Measurements from ENCODE around the gene EGFR.

The EGFR gene

DNA sequence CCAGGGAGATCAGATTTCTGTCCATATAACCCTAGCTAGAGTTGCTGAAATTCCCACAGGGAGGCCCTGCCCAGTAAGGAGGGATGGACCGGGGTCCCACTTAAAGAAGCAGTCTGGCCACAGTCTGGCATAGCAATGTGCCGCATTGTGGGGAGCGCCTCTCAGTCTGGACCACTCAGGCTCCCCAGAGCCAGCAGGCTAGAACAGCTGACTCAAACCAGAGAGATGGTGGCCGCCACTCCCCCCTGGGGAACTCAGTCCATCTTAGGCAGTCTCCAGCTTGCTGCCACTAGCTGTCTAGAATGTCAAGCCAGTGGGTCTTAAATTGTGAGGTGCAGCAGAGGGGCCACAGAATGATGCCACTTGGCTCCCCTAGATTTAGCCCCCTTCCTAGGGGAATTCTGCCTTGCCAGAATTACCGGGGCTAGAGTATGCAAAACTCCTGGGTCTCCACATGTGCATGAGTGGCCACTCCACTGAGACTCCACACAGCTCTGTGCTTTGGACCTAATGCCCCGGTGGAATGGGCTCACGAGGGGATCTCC is 213.0 kb downstream of the EGFR start:
- no peak for DNase-seq

DNA sequence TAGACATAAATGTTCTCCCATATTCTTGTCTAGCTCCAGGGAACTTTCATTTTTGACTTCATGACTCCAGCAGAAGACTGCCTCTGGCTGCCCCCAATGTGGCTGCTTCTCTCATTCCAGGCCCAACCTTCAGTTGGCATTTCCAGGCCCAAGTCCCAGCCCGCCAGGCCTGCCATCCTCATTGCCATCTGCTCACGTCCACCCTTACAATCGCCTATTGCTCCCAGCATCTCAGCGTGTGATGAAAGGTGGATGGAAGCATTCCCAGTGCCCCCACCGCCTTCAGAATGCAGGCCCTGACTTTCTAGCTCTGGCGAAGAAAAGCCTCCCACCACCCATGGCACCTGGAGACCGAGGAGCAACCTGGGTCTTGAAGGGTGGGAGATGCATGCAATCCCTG is 214.2 kb downstream of the EGFR start:
- DNase-seq: no peak

DNA sequence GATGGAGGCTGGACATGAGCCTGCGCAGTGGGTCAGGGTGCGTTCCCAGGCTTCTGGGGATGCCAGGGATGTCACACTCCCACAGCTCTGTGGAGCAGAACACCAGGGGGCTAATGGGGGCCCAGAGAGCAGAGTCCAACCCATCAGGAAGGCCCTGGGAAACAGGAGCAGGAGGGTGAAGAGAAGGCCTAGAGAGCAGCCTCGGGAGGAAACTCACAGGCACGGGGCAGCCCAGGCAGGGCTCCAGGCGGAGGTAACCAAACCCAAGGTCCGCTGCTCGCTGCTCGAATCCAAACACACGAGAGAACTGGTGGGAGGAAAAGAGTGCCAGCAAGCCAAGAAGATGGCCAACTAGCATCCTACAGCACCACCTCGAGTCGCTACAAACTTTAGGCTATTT is 215.6 kb downstream of the EGFR start:
- no peak for DNase-seq

DNA sequence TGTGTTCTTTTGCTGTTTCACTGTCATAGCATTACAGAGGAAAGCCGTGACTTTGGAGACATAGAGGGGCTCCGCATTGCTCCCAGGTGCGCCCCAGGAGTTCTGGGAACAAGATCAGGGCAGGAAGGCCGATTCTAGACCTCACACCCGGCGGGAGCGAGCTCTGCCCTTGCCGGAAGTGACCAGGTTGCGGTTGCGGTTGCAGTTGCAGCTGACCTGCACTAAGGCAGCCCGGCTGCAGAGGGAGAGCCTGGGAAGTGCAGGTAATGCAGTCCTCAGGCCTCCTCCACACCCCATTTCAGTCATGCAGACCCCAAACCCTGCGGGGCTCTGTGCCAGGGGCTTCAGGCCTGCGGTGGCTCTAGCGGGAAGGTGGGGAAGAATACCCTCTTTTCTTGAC is 216.3 kb downstream of the EGFR start:
- no peak for DNase-seq

DNA sequence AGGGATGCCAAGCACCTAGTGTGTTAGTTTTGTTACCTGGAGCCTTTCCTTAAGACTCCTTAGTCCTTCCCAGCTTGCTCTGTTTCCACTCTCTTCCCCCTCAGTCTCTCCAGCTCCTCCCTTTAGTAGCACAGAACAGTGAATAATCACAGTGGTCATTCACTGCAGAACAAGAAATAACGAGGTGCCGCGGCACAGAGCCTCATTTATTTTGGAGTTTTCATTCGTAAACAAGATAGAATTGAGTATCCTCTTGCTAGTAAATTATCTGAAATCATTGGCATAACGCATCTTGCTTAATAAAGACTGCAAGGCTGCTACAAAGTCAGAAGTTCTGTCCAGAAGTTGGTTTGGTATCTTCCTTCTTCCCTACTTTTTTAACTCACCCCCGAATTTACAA is 217.0 kb downstream of the EGFR start:
- DNase-seq: no peak

DNA sequence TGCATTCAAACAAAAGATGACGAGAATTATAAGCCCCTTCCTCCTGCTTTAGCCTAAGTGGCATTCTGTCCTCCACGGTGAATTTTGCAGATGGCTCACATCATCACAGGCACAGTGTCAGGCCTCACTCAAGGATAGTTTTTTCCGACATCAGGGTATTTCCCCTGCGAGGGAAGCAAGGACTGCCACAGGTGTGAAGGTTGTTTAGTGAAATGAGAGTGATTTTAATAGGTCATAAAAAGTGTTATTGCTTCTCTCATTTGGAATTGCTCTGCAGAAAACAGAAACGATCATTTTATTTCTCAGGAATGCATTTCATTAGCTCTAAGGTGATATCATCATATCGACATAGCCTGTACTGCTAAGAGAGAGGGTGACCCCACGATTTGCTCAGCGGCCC is 217.7 kb downstream of the EGFR start:
- no peak for DNase-seq

DNA sequence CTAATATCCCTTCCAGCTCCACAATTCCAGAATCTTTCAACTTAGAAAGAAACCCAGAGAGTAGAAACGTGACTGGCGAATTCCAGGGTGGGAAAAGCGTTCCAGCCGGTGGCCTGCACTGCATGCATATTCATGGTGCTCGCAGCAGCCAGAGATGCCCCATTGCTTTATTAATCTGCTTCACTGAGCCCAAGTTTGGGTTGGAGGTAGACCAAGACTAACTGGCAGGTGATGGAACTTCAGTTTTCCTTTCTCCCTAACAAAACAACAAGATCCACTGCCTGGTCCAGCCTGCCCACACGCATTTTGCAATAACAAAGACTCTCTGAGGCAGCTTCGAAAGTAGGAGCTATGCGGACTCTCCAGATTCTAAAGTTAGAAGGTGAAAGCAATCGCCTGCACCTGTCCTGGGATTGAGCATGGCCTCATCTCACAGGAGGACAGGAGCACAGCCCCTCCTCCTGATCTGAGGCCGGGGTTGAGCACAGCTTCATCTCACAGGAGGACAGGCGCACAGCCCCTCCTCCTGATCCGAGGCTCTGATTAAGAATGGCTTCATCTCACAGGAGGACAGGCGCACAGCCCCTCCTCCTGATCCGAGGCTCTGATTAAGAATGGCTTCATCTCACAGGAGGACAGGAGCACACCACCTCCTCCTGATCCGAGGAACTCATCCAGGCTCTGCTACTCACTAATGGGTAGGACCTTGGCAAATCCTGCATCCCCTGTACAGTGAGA is 218.5 kb downstream of the EGFR start:
- DNase-seq: no peak

DNA sequence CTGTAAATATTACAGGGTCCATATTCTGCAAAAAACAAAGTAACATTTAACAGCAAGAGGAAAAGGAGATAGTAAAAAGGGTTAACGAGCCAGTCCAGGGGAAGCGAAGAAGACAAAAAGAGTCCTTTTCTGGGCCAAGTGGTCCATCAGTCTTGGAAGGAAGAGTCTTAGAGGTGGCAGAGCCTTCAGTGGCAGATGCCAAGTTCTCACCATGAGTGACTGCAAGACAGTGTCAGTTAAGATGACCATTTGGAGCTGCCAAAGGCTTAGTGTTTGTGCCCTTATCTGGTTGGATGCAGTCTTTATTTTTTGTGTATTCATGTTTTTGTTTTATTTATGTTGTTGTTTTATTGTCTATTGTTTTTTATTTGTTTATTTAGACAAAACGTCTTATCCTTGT is 220.6 kb downstream of the EGFR start:
- DNase-seq: no peak

DNA sequence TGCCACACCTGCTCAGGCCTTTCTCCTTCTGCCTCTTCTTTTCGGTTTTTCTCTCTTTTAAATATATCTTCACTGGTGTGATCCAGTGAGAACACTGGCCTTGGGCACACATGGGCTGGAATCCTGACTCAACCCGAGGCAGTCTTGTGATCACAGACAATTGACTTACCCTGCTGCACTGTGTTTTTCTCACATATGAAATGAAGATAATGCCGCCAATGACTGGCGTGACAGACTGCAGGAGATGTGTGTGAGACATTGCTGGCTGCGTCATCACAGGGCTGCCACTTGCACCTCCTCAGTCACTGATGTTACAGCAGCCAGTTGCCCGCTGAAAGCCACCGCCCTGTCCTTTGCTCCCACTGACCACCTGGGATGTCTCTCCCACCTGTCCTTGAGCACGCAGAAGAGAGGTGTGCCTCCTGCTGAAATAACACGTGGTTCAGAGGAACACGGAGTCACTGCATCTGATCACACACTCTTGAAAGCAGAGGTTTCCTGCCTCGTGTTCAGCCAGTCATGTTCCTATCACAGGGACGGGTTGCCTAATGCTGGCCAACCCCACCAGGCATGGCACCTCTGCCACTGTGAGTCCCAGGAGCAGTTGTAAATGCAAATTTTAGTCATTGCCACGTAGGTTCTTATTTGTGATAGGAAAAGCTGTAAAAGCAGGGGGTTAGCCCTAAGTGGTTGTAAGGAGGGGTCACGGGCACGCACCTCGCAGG is 221.8 kb downstream of the EGFR start:
- DNase-seq: no peak

DNA sequence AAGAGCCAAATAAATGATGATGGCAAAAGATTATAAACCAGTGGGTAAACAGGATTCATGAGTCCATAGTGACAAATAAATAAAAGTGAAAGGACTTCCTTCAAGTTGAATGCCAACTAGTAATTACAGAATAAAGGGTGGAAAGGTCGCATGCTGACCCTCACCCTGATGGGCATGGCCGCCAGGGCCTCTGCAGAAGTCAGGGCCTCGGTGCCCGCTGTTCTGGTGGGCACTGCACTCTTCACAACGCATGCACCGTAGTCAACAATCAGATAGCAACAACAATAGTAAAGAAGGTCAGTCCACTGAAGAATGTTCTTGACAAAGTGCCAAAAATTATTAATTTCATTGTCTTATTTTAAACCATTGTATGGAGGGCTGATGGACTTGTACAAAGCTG is 223.1 kb downstream of the EGFR start:
- DNase-seq: no peak

DNA sequence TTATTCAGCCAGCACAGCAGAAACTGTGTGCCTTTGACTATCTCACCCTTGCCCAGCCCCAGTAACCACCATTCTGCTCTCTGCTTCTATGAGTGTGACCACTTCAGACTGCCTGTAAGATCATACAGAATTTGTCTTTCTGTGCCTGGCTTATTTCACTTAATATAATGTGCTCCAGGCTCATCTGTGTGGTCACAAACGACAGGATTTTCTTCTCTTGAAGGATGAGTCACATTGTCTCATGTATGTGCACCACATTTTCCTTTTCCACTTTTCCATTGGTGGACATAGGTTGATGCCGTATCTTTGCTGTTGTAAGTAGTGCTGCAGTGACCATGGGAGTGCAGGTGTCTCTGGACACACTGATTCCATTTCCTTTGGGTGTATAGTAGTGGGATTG is 223.8 kb downstream of the EGFR start:
- DNase-seq: no peak

DNA sequence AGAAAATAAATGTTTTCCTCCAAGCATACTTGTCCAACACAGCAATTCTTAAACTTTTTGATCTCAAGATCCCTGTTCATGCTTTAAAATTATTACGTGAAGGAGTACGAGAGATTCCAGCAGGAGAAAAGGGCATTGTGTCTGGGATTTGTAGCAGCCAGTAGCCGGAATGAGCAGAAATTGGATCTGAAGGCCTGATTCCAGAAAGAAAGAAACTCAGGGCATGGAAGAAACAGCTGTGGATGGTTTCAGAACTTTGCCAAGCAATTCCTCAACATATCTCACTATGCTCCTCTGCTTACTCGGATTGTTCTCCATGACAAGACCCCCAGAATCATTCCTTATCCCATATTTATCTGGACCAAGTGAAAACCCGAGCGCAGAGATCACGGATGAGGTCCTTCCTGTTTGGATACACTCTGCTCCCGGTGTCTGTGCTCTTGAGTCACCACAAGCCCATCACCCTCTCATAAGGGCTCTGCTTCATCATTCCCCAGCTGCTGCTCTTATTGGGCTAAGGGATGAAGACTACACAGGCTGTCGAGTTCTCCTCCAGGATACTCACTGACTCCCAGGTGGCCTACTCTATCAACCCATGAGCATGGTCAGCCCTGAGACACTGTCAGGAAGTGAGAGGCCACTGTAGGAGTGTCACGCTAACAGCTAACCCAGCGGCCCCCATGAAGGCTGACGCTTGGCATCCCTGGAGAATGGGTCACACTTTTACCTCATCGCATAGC is 225.4 kb downstream of the EGFR start:
- no peak for DNase-seq

DNA sequence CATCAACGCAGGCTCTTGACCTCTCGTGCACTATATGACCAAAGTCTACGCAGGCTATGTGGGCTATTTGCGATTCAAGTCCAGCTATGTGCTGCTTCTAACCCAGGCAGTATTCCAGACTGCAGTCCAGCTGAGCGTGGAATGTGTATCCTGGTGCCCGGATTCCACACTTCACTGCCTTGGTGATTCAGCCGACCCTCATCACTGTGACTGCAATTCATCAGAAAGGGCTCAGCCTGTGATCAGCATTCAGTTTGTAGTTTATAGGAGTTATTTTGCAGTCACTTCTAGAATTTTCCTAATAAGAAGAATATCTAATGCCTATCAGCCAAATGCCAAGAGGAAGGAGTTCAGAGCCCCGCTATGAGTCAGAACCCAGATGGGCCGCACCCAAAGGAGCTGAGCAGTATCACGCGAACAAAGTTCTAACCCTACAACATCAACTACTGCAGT is 226.5 kb downstream of the EGFR start:
- no peak for DNase-seq

DNA sequence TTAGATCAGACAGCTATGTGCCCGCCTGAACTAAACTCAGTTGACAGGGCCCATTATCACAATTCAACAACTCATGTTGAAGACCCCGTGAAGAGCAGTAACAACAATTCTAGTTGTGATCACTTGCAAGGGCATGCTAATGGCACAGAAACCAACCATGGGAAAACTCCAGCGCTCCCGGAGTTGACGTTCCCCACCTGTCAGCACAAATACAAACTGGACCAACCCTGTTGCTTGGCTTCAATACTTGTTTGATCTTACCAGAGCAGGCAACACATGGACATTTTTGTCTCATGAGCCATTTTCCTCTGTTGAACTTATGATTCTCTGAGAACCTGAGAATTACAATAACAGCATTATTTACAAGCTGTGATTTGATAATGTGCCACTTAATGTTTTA is 227.4 kb downstream of the EGFR start:
- no peak for DNase-seq

DNA sequence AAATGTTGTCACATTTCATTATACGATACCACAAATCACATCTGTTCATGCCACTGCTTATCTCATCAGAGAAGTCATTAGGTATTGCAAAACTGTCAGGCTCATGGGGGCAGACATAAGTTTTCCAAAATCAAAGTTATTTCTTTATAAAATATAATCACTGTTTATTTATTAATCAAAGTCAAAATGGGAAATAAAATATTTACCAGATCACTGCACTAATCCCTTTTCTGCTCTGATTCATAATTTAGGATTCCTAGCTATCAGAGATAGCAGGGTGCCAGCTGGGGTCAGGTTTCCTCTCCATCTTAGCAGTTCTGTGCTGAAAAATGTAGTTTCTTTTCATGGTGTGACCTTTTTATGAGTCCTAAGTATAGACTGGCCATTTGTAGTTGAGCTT is 228.6 kb downstream of the EGFR start:
- no peak for DNase-seq

DNA sequence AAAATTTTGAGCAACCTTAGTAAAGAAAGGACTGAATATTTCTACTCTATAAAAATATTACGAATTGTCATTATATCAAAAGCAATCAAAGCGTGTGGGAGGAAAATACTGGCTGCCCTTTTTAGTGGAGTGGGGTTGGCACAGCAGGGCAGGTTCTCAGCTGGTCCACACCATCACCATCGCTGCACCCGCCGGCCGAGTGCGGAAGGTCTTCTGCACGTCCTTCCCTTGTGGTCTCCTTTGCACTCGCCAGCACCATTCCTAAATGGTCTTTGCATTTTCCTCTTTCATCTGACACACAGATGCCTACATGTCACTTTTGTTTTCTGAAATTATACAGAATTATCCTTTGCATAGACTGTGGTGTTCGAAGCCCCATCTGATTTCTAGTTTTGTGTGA is 229.7 kb downstream of the EGFR start:
- no peak for DNase-seq

DNA sequence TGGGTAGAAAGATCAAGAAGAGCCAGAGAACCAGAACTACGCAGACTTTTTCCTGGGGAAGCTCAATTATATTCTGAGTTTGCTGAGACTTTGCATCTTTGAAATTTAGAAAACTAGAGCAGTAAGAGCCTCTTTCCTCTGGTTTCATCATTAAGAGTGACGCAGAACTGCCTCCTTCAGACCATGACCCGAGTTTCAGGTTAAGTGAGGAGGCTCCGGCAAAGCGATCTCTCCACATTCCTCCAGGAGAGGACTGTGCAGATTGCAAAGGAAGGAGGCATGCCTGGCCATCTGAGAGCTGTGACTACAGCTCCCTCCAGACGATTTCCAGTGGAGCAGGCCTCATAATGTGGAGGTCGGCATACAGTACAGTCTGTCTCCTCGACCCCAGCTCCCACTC is 230.5 kb downstream of the EGFR start:
- DNase-seq: no peak

DNA sequence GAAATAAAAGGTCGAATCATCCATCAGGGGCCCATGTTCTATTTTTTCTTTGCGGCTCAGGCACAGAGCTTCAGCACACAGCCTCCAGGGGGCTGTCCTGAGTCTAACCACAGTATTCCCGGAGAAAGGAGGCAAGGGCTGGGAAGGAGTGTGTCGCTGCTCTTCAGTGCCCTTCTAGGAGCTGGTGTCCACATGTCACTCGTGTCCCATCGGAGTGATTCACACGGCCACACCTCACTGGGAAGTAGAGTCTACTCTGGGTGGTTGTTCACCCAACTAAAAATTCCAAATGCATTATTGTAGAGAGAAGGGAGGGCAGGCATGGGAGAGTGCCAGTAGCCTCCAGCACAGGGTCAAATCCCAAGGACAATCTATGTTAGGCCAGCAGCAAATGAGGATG is 231.5 kb downstream of the EGFR start:
- DNase-seq: peak in 1 of 2 experiments; percentile 29

DNA sequence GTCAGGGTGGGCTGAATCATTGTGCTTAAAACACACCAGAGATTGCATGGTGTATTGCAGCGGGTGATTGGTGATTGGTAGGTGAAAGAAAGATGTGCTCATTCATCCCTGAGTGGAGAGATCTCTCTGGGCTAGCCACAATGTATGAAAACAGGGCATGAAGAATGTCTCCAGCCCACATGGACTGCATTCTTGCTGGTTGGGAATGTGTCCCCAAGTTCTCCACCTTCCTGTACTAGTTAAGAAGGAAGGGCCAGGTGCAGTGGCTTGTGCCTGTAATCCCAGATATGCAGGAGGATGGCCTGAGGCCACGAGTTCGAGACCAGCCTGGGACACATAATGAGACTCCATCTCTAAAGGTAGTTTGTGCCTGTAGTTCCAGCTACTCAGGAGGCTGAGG is 232.5 kb downstream of the EGFR start:
- no peak for DNase-seq

DNA sequence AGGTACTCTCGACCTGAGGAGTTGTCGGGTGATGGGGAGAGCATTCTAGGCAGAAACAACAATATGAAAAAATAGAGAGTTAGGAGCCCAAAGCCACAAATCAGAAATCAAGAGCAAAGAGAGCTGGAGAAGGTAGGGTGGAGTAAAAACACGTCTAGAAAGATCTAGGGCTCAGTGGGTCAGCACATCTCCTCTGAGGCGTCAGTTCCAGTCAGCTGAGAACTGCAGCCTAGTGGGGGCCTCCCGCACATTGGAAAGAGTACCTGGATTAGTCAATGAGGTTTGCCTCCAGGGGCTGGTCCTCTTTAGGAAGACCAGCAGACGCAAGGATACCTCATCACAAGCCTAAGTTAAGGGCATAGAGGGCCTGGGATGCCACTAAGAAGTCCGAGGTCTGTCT is 233.1 kb downstream of the EGFR start:
- no peak for DNase-seq

DNA sequence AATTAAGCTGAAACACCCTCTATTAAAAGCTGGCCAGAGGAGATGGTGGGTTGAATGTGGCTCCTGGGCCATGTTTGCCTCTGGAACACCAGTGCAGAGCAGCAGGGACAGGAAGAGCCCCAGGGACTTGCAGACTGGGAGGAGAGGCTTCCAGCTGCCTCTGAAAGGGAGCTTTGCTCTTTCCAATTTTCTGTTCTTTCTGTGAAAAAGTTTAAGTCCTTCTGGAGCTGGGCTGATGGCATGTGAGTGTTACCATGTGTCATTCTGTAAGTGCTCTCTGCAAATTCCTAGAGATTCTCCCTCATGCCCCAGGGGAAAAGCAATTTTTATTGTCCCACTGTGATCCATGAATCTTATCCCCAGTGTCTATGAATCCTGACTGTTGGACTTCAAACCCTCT is 233.6 kb downstream of the EGFR start:
- no peak for DNase-seq

DNA sequence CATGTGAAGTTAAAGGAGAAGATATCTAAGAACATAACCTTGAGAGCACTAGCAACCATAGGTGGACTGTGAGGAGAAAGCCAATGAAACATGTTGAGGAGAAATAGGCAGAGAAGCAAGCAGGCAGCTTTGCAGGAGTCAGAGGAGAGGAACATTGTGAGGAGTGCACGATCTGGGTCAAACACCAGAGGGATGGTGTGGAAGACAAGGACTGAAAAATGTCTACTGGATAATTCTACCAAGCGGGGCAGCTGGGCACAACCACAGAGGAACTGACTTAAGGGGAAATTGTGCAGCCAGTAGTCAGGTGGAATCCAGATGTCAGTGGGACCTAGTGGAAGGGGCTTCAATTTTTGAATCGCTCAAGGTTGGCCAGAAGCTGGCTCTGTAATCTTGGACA is 234.4 kb downstream of the EGFR start:
- no peak for DNase-seq

DNA sequence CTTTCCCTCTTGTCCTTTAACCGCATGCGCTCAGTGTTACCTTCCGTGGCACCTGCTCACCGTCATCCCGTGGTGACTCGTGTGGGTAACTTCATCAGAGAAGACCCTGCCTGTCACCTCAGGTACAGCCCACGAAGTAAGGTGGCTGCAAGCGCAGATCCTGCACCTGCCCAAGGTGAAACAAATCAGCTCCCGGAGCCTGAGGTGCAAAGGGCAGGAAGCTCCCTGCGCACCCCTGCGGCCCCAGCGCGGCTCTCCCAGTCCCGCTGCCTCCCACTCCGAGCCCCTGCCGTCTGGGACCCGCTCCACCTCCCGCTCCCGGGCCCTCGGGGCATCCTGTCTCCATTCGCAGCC is 235.4 kb downstream of the EGFR start:
- DNase-seq: no peak
